DOHH2 (cell line): Measurements from ENCODE around the gene ITLN2.

Experiments used
- H3F3A ChIP-seq: fragments of 200-600 bp; sonication (generic), shearing (Covaris generic); 2 replicates; pipeline ENCODE4 v1.6.0; 2016; ENCODE audit warnings: antibody characterized with exemption, mild to moderate bottlenecking; ENCODE audit not compliant: control insufficient read depth, insufficient read depth
- H3K27ac ChIP-seq: fragments of 200-600 bp; sonication (generic); 2 replicates; pipeline ENCODE4 v1.5.1; 2014; ENCODE audit warnings: low read depth, mild to moderate bottlenecking, low read length, moderate library complexity
- H3K27me3 ChIP-seq: fragments of 200-600 bp; sonication (generic); 2 replicates; pipeline ENCODE4 v1.6.1; 2014; ENCODE audit warnings: mild to moderate bottlenecking, low read length, mixed read lengths; ENCODE audit not compliant: control insufficient read depth
- H3K36me3 ChIP-seq: fragments of 200-600 bp; sonication (generic); 2 replicates; pipeline ENCODE4 v1.6.1; 2014; ENCODE audit warnings: mild to moderate bottlenecking, low read length, moderate library complexity, mixed read lengths; ENCODE audit not compliant: control insufficient read depth
- H3K4me1 ChIP-seq: fragments of 200-600 bp; sonication (generic); 2 replicates; pipeline ENCODE4 v1.6.1; 2014; ENCODE audit warnings: mild to moderate bottlenecking, low read length, mixed read lengths; ENCODE audit not compliant: control insufficient read depth
- H3K4me2 ChIP-seq: fragments of 200-600 bp; sonication (generic); 2 replicates; pipeline ENCODE4 v1.6.0; 2014; ENCODE audit warnings: mild to moderate bottlenecking, low read length, moderate library complexity
- H3K4me3 ChIP-seq: fragments of 200-600 bp; sonication (generic); 2 replicates; pipeline ENCODE4 v1.5.1; 2014; ENCODE audit warnings: mild to moderate bottlenecking, low read length, mixed read lengths
- H3K79me2 ChIP-seq: fragments of 200-600 bp; sonication (generic); 2 replicates; pipeline ENCODE4 v1.6.1; 2014; ENCODE audit warnings: mild to moderate bottlenecking, low read length, mixed read lengths; ENCODE audit not compliant: control insufficient read depth
- H3K9me2 ChIP-seq: fragments of 200-600 bp; sonication (generic); replicated peaks from 2 replicates; pipeline ENCODE4 v1.6.1; 2014; ENCODE audit warnings: mild to moderate bottlenecking, low read length, mixed read lengths; ENCODE audit not compliant: control insufficient read depth
- H3K9me3 ChIP-seq: fragments of 200-600 bp; sonication (generic); 2 replicates; pipeline ENCODE4 v1.6.1; 2014; ENCODE audit warnings: antibody characterized with exemption, low read length, mixed read lengths; ENCODE audit not compliant: control insufficient read depth, insufficient read depth
- H4K20me1 ChIP-seq: fragments of 200-600 bp; sonication (generic); 2 replicates; pipeline ENCODE4 v1.6.0; 2014; ENCODE audit warnings: low read depth, mild to moderate bottlenecking, antibody characterized with exemption, low read length, moderate library complexity; ENCODE audit not compliant: control insufficient read depth, insufficient read depth
- CTCF ChIP-seq: fragments of 200-600 bp; sonication (generic); IDR thresholded peaks from one replicate; pipeline ENCODE4 v1.5.1; 2014; ENCODE audit warnings: antibody characterized with exemption, mild to moderate bottlenecking, low read depth, low read length; ENCODE audit not compliant: poor library complexity, severe bottlenecking
- EZH2phosphoT487 ChIP-seq: fragments of 200-600 bp; sonication (generic); IDR thresholded peaks from 2 replicates; pipeline ENCODE4 v1.6.1; 2017; ENCODE audit warnings: borderline replicate concordance, mild to moderate bottlenecking, antibody characterized with exemption, low read length, moderate library complexity, mixed read lengths

ITLN2 gene

DNA sequence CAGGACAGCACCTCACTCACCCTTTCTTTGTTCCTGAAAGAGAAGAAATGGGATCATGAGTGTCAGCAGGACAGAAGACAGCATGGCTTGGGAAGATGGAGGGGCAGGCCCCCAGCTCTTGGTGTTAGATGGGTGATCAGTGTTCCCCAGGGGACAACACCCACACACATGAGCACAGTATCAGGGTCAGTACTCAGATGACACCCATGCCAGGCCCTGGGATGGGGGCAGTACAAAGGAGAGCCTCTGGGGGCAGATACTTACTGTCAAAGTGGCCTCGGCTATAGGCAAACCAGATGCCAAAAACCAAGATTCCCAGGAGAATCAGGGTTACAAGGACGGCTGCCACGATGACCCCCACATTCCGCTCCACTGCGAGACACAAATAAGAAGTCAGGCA lies 44.8 kb upstream of the ITLN2 start:
- H3K4me2 ChIP-seq: no peak overlapping the region
- TF ChIP-seq EZH2phosphoT487 (no peak), CTCF (no peak)
- no peak overlapping the region for H3K27ac ChIP-seq
- H3K9me2 ChIP-seq: no peaks in the 10 kb centered on the region
- H3K27me3 ChIP-seq: no peaks in the 10 kb centered on the region
- no peak overlapping the region for H3K4me3 ChIP-seq
- H3K4me1 ChIP-seq: no peaks in the 10 kb centered on the region
- no peaks in the 10 kb centered on the region for H3K9me3 ChIP-seq
- no peaks in the 10 kb centered on the region for H3K79me2 ChIP-seq
- H3F3A ChIP-seq: no peaks in the 10 kb centered on the region
- no peaks in the 10 kb centered on the region; the same call in 1 of the 2 replicates for H4K20me1 ChIP-seq
- H3K36me3 ChIP-seq: peaks cover 5% of the 10 kb centered on the region; the same call in 1 of the 2 replicates

DNA sequence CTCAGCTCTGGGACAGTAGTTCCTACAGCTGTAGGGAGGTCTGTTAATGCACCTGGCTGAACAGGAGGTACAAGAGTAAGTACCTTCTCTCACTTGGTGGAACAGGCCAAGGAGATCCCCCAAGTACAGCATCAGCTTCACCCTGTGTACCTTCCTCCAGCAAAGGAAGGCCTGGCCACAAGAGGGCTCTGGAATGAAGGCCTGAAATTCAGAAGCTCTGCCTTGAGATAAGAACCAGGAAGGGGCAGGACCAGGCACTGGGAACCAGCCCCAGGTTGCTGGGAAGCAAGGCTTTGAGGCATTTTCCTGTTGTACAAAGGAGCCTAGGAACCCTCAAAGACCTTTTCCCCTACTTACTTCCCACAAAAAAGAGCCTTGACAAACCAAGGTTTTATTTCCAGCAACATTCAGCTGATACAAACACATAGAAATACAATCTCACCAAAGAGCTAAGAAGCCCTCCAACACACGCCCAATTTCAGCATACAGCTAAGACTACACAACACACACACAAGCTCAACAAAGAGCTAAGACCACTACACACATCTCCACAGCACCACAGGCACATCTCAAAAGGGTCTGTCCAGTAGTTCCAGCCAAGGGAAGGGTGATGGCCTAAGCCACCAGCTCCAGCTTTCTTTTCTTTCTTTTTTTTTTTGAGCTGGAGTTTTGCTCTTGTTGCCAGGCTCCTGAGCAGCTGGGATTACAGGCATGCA lies 42.9 kb upstream of the ITLN2 start:
- Histone ChIP-seq H3K27me3 (no peaks in the 10 kb centered on the region), H3F3A (0 out of 2 replicates have a peak, but pooled peaks cover 4% of the 10 kb centered on the region), H3K27ac (no peak overlapping the region), H3K36me3 (peaks cover 5% of the 10 kb centered on the region; the same call in 1 of the 2 replicates), H3K9me2 (no peaks in the 10 kb centered on the region), H3K4me3 (no peak overlapping the region), H4K20me1 (no peaks in the 10 kb centered on the region; the same call in 1 of the 2 replicates), H3K9me3 (no peaks in the 10 kb centered on the region), H3K4me1 (no peaks in the 10 kb centered on the region), H3K79me2 (no peaks in the 10 kb centered on the region), H3K4me2 (no peak overlapping the region)
- TF ChIP-seq CTCF: peak; percentile 66
- no peak for TF ChIP-seq EZH2phosphoT487

DNA sequence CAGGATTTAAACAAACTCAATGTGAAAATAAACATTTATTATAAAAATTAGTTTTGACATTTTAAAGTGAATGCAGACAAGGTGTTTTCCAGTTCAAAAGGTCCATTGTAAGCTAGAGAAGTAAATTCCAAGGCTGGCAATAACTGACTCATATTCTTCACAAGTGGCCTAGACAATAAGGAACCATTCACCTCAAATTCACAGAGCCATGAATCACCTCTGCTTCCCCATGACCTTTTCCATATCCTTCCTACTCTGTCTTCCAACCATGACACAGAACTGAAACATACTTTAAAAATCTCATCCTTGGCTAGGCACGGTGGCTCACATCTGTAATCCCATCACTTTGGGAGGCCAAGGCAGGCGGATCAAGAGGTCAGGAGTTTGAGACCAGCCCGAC lies 41.6 kb upstream of the ITLN2 start:
- no peak overlapping the region for H3K4me2 ChIP-seq
- H3K27ac ChIP-seq: no peak overlapping the region
- no peaks in the 10 kb centered on the region for H3K79me2 ChIP-seq
- no peaks in the 10 kb centered on the region for H3K4me1 ChIP-seq
- peaks cover 5% of the 10 kb centered on the region; the same call in 1 of the 2 replicates for H3K36me3 ChIP-seq
- H3K4me3 ChIP-seq: no peak overlapping the region
- TF ChIP-seq EZH2phosphoT487: no peak
- TF ChIP-seq CTCF: no peak
- 0 out of 2 replicates have a peak, but pooled peaks cover 4% of the 10 kb centered on the region for H3F3A ChIP-seq
- no peaks in the 10 kb centered on the region for H3K27me3 ChIP-seq
- H3K9me2 ChIP-seq: no peaks in the 10 kb centered on the region
- H3K9me3 ChIP-seq: no peaks in the 10 kb centered on the region
- H4K20me1 ChIP-seq: no peaks in the 10 kb centered on the region; the same call in 1 of the 2 replicates
